ENCODE results near the gene ARID5B. TPM values are rescaled to one million over a fixed set of nuclear protein-coding genes. Genes with fewer than 3 reads are reported as not detected.

ARID5B gene
- total and polyA plus RNA-seq, 2 donors (not counting 3 experiments of a cell fraction or from before 2014, with no cell fraction given) = 5.6 to 8.9 TPM

DNA sequence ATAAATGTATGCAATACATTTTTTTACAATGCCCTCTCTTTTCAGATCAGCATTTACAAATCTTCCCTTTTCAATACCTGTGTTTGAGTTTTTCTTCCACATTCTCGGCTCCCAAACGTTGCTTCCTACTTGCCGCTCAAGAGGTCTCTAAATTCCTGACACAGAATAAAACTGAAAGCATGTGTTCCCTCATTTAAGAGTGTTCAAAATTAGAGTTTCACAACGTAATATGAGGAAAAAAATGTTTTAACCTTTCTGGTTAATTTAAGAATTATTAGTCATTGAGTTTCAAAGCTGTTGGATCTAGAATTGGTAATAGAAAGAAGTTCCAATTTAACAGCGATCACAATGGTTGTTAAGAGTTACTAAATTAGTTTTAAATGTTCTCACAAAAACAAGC, 100.4 kb downstream of the ARID5B start:
- Histone ChIP-seq H3K4me2 (ENCODE audit: insufficient read depth, low read length) (no peak overlapping the region), H3K27me3 (ENCODE audit: control insufficient read depth in 2 of 2, insufficient read depth in 2 of 2, low read length in 2 of 2) (no peaks in the 10 kb centered on the region), H3K4me1 (ENCODE audit: control insufficient read depth, extremely low read depth, insufficient read depth, low read length) (no peaks in the 10 kb centered on the region), H3K36me3 (ENCODE audit: control insufficient read depth in 2 of 2, extremely low read depth in 1 of 2, insufficient read depth in 2 of 2, low read length in 2 of 2) (no peaks in the 10 kb centered on the region), H3K79me2 (ENCODE audit: control insufficient read depth, insufficient read depth, low read length) (no peaks in the 10 kb centered on the region), H3K9ac (replicated peaks; ENCODE audit: extremely low read depth, insufficient read depth, low read length) (no peak overlapping the region), H2AFZ (ENCODE audit: low read depth, low read length) (no peak overlapping the region), H3K9me3 (replicated peaks; ENCODE audit: control insufficient read depth, insufficient read depth, low read length) (no peaks in the 10 kb centered on the region), H3K27ac (ENCODE audit: insufficient read depth, low read depth, low read length) (no peak overlapping the region), H3K9me1 (replicated peaks; ENCODE audit: control insufficient read depth, extremely low read depth, insufficient read depth, low read length) (no peaks in the 10 kb centered on the region), H3K4me3 (replicated peaks in 1 of 3; ENCODE audit: insufficient read depth in 1 of 3, low read depth in 1 of 3, low read length in 3 of 3) (no peak overlapping the region), H4K20me1 (replicated peaks; ENCODE audit: control insufficient read depth, extremely low read depth, insufficient read depth, low read length) (no peaks in the 10 kb centered on the region)
- ChIA-PET POLR2A (no interaction called here), CTCF (interaction anchor here (1.1 kb wide), 1 partner anchor 27 kb away, joined by 3 read pairs; no protein-coding TSS in a partner anchor)
- BruUV-seq (replicated peaks) = no TSS peak
- DNase-seq (ENCODE audit: low read depth, low spot score) = no peak
- intact Hi-C loops (cut with micrococcal nuclease) = no loop called here
- dilution Hi-C loops (cut with MboI; ENCODE audit: extremely low pct_ligation_motif_present, low sequenced_read_pairs) = no loop called here
- FAIRE-seq = no peak
- TF ChIP-seq POLR2AphosphoS5 (IDR thresholded peaks at IDR 0.05; ENCODE audit: insufficient read depth, low read depth, low read length) (no peak), JUN (IDR thresholded peaks at IDR 0.05; ENCODE audit: borderline replicate concordance, insufficient read depth, insufficient read length, low read depth) (no peak), FOS (IDR thresholded peaks at IDR 0.05; ENCODE audit: borderline replicate concordance, insufficient read depth, low read length) (no peak)

DNA sequence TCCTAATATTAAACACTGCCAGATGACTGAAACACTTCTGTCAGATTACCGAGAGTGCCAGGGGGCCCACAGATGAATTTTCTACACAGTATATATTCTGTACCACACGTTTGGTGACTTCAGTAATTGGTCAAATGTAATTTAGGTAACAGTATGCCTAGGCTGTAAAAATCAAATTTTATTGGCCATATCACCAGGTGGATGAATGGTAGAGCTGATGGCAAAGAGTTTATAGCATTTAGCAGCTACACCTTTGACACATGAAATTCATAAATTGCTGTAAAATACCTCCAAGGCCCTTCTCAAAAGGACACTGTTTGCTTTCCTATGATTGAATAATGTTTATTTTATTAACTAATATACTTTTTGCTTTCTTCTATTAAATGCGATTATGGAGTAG, 101.3 kb downstream of the ARID5B start:
- dilution Hi-C loops (cut with MboI; ENCODE audit: extremely low pct_ligation_motif_present, low sequenced_read_pairs) = no loop called here
- Histone ChIP-seq H2AFZ (ENCODE audit: low read depth, low read length) (no peak overlapping the region), H3K4me2 (ENCODE audit: insufficient read depth, low read length) (no peak overlapping the region), H3K27me3 (ENCODE audit: control insufficient read depth in 2 of 2, insufficient read depth in 2 of 2, low read length in 2 of 2) (no peaks in the 10 kb centered on the region), H3K9me3 (replicated peaks; ENCODE audit: control insufficient read depth, insufficient read depth, low read length) (no peaks in the 10 kb centered on the region), H3K9ac (replicated peaks; ENCODE audit: extremely low read depth, insufficient read depth, low read length) (no peak overlapping the region), H3K4me1 (ENCODE audit: control insufficient read depth, extremely low read depth, insufficient read depth, low read length) (no peaks in the 10 kb centered on the region), H3K36me3 (ENCODE audit: control insufficient read depth in 2 of 2, extremely low read depth in 1 of 2, insufficient read depth in 2 of 2, low read length in 2 of 2) (no peaks in the 10 kb centered on the region), H3K4me3 (replicated peaks in 1 of 3; ENCODE audit: insufficient read depth in 1 of 3, low read depth in 1 of 3, low read length in 3 of 3) (no peak overlapping the region), H3K27ac (ENCODE audit: insufficient read depth, low read depth, low read length) (no peak overlapping the region), H3K9me1 (replicated peaks; ENCODE audit: control insufficient read depth, extremely low read depth, insufficient read depth, low read length) (no peaks in the 10 kb centered on the region), H4K20me1 (replicated peaks; ENCODE audit: control insufficient read depth, extremely low read depth, insufficient read depth, low read length) (no peaks in the 10 kb centered on the region), H3K79me2 (ENCODE audit: control insufficient read depth, insufficient read depth, low read length) (no peaks in the 10 kb centered on the region)
- intact Hi-C loops (cut with micrococcal nuclease) = no loop called here
- DNase-seq (ENCODE audit: low read depth, low spot score) (no peak), FAIRE-seq (no peak)
- TF ChIP-seq FOS (IDR thresholded peaks at IDR 0.05; ENCODE audit: borderline replicate concordance, insufficient read depth, low read length) (no peak), EZH2 (IDR thresholded peaks at IDR 0.05; ENCODE audit: borderline replicate concordance, low read depth, low read length, severe bottlenecking) (no peak), POLR2A (IDR thresholded peaks at IDR 0.05; ENCODE audit: low read depth, low read length) (no peak), POLR2AphosphoS5 (IDR thresholded peaks at IDR 0.05; ENCODE audit: insufficient read depth, low read depth, low read length) (no peak), MYC (IDR thresholded peaks at IDR 0.05; ENCODE audit: low read depth, low read length) (no peak), GATA2 (IDR thresholded peaks at IDR 0.05; ENCODE audit: insufficient read depth, insufficient read length, low read depth, low read length) (no peak), JUN (IDR thresholded peaks at IDR 0.05; ENCODE audit: borderline replicate concordance, insufficient read depth, insufficient read length, low read depth) (no peak)
- TF ChIP-seq, protein P1, sequence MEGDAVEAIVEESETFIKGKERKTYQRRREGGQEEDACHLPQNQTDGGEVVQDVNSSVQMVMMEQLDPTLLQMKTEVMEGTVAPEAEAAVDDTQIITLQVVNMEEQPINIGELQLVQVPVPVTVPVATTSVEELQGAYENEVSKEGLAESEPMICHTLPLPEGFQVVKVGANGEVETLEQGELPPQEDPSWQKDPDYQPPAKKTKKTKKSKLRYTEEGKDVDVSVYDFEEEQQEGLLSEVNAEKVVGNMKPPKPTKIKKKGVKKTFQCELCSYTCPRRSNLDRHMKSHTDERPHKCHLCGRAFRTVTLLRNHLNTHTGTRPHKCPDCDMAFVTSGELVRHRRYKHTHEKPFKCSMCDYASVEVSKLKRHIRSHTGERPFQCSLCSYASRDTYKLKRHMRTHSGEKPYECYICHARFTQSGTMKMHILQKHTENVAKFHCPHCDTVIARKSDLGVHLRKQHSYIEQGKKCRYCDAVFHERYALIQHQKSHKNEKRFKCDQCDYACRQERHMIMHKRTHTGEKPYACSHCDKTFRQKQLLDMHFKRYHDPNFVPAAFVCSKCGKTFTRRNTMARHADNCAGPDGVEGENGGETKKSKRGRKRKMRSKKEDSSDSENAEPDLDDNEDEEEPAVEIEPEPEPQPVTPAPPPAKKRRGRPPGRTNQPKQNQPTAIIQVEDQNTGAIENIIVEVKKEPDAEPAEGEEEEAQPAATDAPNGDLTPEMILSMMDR (IDR thresholded peaks at IDR 0.05; ENCODE audit: extremely low read depth in 1 of 2, insufficient read depth in 1 of 2, low read depth in 1 of 2, low read length in 2 of 2) = no peak
- TF ChIP-seq, protein P2, sequence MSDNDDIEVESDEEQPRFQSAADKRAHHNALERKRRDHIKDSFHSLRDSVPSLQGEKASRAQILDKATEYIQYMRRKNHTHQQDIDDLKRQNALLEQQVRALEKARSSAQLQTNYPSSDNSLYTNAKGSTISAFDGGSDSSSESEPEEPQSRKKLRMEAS (IDR thresholded peaks at IDR 0.05; ENCODE audit: insufficient read depth, insufficient read length) = no peak
- POLR2A ChIA-PET = no interaction called here
- no TSS peak for BruUV-seq (replicated peaks)
- CTCF ChIA-PET = no interaction called here

All from endothelial cell of umbilical vein (primary cell).